HL-60/S4 (cell line): ENCODE measurements around the gene SPATA20.

Experiments
- in situ Hi-C: fragments of 300-500 bp; cut with MboI; formaldehyde crosslinking; loops from 2 replicates; pipeline ENCODE4 v1.14.3; 2022; ENCODE audit warnings: low sequenced_read_pairs

SPATA20 gene

GRCh38 chr17:50538549-50539410 lies 8.2 kb upstream of the SPATA20 start:
- in situ Hi-C loops, result no loop called here

DNA sequence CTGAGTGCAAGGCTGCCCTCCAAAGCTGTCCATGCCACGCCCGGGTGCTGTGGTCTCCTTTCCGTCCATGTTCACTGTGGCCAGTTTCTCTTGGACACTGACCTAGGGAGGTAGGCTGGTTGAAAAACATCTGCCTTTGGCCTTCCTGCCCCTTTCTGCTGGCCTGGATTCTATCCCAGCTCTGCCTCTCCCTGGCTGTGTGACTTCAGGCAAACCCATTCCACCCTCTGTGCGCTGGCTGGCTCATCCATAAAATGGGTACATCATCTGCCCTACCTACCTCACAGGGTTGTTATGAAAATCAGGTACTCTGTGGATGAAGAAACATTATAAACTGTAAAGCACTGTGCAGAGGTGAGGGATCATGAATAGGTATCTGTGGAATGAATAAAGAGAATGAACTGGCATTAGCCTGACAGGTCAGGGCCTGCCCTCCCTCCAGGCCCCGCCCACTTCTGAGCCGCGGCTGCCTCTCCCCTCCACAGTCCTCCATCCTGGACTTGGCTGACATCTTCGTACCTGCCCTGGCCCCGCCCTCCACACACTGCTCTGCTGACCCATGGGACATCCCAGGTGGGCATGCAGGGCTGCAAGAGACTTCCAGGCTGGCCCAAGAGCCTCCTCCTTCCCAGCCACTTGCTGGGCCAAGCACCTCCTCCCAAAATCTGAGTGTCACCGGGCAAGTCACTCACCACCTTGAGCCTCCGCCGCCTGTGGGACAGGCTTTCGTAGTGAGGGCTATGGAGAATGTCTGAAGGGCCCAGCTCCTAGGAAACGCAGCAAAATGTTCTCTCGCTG lies 7.0 kb upstream of the SPATA20 start:
- in situ Hi-C loops, result loop anchor here (10.0 kb wide), 3 partner anchors 155 to 415 kb away; no protein-coding TSS in a partner anchor

DNA sequence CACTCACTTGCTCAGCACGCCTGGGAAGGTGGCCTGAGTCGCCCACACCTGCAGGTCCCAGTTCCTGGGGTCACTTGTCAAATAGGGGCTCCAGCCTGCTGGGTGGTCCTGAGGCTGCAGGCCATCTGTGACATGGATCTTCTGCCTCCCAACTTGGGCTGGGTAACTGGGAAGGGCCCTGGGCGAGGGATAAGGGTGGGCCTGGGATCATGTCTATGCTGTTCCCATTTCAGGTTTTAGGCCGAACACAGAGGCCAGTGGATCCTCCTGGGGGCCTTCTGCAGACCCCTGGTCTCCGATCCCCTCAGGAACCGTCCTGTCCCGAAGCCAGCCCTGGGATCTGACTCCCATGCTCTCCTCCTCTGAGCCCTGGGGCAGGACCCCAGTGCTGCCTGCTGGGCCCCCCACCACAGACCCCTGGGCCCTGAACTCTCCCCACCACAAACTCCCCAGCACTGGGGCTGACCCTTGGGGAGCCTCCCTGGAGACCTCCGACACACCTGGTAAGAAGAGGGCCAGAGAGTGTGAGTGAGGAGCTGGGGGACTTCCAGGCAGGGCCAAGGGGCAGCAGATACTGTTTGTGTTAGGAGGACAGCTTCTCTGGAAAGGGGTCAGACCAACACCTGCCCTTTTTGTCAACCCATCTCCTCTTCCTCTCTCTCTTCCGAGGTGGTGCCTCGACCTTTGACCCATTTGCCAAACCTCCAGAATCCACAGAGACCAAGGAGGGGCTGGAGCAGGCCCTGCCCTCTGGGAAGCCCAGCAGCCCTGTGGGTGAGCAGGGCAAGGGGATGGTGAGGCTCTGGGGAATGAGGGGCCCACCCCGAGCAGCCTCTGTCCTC lies 6.2 kb upstream of the SPATA20 start:
- in situ Hi-C loops, result loop anchor here (10.0 kb wide), 3 partner anchors 154 to 414 kb away; no protein-coding TSS in a partner anchor

- in situ Hi-C loops, result loop anchor here (10.0 kb wide), 3 partner anchors 153 to 413 kb away; no protein-coding TSS in a partner anchor
Observed at GRCh38 chr17:50541402-50541715, 5.6 kb upstream of the SPATA20 start.

DNA sequence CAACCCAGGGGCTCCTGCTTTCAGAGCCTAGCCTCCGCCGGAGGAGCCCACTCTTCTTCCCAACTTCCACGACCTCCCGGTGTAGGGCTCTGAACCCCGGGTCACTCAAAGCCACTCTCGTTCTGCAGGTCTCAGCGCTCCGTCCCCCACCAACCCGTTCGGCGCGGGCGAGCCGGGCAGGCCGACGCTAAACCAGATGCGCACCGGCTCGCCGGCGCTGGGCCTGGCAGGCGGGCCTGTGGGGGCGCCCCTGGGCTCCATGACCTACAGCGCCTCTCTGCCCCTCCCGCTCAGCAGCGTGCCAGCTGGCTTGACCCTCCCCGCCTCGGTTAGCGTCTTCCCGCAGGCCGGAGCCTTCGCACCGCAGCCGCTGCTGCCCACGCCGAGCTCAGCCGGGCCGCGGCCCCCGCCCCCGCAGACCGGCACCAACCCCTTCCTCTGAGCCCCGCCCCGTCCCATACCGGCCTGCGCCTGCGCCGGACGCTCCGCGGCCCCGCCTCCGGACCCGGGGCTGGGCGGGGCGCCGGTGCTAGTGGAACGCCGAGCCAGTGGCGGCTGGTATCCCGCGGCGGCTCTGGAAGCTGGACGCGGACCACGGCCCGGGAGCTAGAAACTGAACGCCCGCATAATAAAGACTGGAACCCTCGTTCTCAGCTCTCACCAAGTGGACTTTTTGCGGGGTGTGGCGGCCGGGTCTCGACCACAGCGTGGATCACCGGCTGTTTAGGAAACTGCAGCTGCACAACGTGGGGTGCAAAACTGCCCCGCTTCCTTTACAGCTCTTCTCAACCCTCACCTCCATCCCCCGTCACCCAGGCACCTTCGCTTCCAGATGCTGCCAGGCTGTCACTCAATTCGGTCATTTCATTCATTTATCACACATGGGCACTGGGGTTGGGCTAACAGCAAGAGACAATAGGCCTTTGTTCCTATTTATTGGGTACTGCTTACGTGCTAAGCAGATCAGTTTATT lies 5.0 kb upstream of the SPATA20 start:
- in situ Hi-C loops, result loop anchor here (10.0 kb wide), 3 partner anchors 153 to 413 kb away; no protein-coding TSS in a partner anchor

DNA sequence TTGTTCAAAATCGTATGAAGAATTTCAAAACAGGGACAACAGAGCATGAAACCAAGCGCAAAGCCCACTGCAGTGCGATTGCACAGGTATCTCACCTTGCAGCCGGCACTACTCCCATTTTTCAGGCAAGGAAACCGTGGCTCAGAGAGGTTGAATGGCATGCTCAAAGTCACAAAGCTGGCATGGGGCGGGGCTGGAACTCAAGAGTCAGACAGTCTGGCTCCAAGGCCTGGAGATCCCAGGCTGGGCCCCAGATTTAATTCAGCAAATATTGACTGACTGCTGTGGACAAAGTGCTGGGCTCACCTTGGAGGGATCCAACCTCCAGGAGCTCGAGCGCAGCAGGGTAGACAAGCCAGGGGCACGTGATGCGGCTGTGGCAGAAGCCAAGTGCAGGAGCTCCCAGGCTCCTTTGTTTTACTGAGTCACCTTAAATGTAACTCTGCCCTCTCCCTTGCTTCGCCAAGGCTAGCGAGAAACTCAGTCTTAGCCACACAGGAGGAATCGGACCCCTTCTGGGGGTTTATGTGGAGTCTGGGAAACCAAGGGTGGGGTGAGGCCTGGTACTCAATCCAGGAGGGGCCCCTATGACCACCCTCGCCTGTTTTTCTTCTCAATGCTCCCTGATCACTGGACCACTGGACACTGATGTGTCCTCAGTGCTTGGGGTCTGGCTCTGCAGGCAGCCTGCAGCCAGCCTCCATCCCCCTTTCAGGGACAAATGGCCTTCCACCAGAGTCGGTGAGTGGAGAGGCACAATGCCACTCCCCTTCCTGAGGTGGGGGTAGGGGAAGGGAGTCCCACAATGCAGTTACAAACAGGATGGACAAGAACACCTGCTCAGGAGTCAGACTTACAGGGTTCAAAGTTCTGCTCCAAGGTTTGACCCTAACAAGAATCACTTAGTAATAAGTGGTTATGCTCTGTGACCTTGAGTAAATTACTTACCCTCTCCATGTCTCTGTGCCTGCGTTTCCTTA lies 3.9 kb upstream of the SPATA20 start:
- in situ Hi-C loops, result loop anchor here (10.0 kb wide), 3 partner anchors 152 to 412 kb away; no protein-coding TSS in a partner anchor

- in situ Hi-C loops, result loop anchor here (10.0 kb wide), 3 partner anchors 150 to 410 kb away; no protein-coding TSS in a partner anchor
Observed at GRCh38 chr17:50544516-50544915, 2.5 kb upstream of the SPATA20 start.

DNA sequence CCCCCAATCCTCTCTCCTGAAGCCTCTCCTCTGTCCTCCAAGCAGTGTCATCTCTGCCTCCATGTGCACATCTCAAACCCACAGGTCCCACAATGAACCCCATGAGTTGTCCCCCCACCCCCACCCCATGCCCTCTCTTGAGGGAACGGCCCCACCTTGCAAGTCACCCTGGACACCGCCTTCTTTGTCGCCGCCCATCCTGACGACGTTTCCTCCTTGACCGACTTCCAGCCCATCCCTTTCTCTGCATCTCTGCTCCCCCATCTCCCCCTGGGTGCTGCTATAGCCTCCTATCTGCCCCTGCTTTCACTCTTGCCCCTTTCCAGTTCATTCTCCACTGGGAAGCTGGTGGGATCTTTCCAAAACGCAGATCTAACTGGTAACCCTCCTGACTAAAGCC lies 1.7 kb upstream of the SPATA20 start:
- in situ Hi-C loops, result loop anchor here (10.0 kb wide), 3 partner anchors 149 to 409 kb away; no protein-coding TSS in a partner anchor

- in situ Hi-C loops, result loop anchor here (10.0 kb wide), 3 partner anchors 148 to 408 kb away; no protein-coding TSS in a partner anchor
Observed at GRCh38 chr17:50546701-50547034, 306 bp upstream of the SPATA20 start.

DNA sequence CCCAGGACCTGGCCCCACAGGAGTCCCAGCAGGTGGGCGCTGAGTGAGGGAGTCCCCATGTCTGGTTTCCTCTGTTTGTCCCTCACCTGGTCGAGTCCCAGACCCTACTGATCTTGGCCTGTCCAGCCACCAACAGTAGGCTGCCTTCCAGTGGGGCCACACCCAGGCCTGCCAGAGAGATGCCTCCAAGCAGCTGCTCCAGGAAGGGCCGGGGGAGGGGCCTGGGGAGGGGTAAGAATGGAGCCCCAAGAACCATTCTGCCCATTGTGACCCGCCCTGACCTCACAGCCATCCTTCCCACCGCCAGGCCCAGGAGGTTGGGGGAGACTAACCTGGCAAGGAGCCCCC lies 736 bp downstream of the SPATA20 start:
- in situ Hi-C loops, result loop anchor here (10.0 kb wide), 3 partner anchors 147 to 407 kb away; no protein-coding TSS in a partner anchor

DNA sequence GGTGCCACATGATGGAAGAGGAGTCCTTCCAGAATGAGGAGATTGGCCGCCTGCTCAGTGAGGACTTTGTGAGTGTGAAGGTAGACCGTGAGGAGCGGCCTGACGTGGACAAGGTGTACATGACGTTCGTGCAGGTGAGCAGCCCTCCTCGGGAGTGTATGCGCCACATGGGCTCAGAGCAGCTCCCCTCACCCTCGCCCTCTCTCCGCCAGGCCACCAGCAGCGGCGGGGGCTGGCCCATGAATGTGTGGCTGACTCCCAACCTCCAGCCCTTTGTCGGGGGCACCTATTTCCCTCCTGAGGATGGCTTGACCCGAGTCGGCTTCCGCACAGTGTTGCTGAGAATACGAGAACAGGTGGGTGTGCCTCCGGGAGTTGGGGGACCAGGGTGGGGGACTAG lies 1.9 kb downstream of the SPATA20 start:
- in situ Hi-C loops, result loop anchor here (10.0 kb wide), 3 partner anchors 146 to 406 kb away; no protein-coding TSS in a partner anchor

GRCh38 chr17:50549256-50549941 lies 2.4 kb downstream of the SPATA20 start:
- in situ Hi-C loops, result loop anchor here (10.0 kb wide), 3 partner anchors 145 to 405 kb away; no protein-coding TSS in a partner anchor

DNA sequence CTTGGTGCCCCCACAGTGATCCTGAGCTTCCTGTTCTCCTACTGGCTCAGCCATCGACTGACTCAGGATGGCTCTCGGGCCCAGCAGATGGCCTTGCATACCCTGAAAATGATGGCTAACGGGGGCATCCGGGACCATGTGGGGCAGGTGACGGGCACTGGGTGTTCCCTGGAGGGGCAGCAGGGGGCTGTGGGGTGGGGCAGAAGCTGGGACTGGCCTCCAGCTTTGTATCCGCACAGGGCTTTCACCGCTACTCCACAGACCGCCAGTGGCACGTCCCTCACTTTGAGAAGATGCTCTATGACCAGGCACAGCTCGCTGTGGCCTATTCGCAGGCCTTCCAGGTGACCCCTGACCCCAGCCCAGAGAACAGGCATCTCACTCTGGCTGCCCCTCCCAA lies 3.0 kb downstream of the SPATA20 start:
- in situ Hi-C loops, result loop anchor here (10.0 kb wide), 3 partner anchors 145 to 405 kb away; no protein-coding TSS in a partner anchor

DNA sequence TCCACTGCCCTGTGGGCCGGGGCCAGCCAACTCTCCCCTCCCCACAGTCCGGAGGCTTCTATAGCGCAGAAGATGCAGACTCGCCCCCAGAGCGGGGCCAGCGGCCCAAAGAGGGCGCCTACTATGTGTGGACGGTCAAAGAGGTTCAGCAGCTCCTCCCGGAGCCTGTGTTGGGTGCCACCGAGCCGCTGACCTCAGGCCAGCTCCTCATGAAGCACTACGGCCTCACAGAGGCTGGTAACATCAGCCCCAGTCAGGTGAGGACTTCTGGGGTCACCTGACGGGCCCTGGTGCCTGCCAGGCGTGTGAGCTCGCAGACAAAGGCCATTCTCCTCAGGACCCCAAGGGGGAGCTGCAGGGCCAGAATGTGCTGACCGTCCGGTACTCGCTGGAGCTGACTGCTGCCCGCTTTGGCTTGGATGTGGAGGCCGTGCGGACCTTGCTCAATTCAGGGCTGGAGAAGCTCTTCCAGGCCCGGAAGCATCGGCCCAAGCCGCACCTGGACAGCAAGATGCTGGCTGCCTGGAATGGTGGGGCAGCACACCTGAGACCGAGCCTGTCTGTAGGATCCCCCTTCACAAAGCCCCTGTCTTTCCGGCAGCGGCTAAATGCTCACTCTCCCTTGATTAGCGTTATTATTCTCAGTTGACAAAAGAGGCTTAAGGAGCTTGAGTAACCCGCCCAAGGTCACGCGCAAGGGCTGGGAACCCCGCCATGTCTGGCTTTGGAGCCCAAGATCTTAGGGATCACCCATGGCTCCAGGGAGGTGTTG lies 3.9 kb downstream of the SPATA20 start:
- in situ Hi-C loops, result no loop called here

DNA sequence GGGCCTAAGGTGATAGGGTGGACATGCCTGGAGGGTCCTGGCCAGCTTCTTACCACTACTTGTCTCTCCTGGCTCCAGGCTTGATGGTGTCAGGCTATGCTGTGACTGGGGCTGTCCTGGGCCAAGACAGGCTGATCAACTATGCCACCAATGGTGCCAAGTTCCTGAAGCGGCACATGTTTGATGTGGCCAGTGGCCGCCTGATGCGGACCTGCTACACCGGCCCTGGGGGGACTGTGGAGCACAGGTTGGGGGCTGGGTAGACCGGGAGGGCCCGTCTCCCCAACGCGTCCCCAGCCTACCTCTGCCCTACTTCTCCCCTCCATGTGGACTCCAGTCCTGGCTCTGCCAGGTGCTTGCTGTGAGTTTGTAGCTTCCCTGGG lies 4.5 kb downstream of the SPATA20 start:
- in situ Hi-C loops, result no loop called here

DNA sequence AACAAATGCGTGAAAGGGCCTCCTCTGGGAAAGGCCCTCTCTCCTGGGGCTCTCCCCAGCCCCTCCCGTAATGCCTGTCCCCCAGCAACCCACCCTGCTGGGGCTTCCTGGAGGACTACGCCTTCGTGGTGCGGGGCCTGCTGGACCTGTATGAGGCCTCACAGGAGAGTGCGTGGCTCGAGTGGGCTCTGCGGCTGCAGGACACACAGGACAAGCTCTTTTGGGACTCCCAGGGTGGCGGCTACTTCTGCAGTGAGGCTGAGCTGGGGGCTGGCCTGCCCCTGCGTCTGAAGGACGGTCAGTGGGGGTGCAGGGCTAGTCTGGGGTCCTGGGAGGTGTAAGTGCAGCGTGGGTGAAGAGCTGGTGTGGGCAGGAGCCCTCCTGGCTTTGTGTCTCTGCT lies 4.9 kb downstream of the SPATA20 start:
- in situ Hi-C loops, result no loop called here

GRCh38 chr17:50554201-50554600 lies 7.2 kb downstream of the SPATA20 start:
- in situ Hi-C loops, result no loop called here
